IPS DF 4.7 (cell line): ENCODE results near the gene GRAMD2B.
"Not testable (repeated sequence)": the region's sequence is repeated elsewhere in the genome, so short reads cannot be mapped to it uniquely, and the experiment has no call there.

Experiments
- DNase-seq: peaks from one replicate; pipeline ENCODE4 v3.0.0-alpha.2; 2013; ENCODE audit warnings: low spot score; ENCODE audit errors: extremely low read depth

Gene GRAMD2B

DNA sequence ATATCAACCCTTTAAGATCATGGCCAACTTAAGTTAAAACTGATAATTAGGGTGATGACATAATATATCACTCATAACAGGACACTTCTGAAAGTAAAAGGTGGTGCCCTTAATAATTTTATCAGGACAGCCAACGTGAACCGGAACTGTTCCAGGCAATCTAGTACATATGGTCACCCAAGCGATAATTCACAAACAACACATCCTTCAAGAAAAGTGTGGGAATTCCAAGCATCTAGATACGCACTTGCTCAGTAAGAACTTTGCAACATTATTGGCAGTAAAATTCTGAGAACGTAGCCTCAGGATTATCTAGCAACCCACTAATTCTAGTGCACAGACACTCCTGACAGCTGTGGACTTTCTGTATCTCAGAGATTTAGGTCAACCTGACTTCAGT, 86.1 kb downstream of the GRAMD2B start:
- DNase-seq: no peak

DNA sequence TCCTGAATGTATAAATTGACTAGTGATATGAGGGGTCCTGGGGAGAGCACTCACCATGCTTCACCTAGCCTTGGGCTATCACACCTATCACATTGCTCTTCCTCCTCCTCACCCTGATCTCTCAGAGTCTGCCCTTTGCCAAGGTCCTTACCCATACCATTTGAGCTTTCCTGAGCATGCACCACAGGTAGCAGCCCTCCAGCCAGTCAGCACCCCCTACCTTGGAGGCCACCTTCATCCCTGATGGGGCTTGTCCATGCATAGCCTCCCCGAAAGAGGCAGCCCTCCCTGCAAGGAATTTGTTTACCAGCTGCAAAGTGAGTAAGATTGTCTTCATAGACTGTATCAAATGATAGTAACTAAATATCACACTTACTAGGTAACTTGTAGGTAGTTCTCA, 88.8 kb downstream of the GRAMD2B start:
- no peak for DNase-seq

DNA sequence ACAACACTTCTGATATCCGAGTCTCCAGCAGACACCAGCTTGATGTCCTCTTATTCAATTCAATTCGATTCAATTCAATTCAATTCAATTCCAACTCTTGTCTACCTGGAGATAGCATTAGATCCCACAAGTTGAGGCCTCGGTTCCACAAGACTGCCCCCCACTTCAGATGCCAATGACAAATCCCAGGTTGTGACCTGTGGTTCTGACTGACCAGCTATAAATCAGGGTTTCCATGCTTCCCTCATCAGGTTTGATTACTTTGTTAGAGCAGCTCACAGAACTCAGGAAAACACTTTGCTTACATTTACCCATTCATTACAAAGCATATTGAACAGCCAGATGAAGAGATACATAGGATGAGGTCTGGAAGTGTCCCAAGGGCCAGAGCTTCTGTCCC, 89.2 kb downstream of the GRAMD2B start:
- no peak for DNase-seq

DNA sequence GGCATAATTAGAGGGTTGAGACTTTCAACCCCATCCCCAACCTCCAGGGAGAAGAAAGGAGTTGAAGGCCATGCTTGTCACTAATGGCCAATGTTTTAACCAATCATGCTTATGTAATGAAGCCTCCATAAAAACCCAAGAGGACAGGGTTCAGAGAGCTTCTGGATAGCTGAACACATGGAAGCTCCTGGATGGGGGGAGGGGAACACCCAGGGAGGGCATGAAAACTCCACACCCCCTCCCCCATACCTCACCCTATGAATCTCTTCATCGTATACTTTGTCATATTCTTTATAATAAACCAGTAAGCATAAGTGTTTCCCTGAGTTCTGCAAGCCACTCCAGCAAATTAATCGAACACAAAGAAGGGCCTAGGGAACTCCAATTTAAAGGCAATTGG, 90.1 kb downstream of the GRAMD2B start:
- no peak for DNase-seq

DNA sequence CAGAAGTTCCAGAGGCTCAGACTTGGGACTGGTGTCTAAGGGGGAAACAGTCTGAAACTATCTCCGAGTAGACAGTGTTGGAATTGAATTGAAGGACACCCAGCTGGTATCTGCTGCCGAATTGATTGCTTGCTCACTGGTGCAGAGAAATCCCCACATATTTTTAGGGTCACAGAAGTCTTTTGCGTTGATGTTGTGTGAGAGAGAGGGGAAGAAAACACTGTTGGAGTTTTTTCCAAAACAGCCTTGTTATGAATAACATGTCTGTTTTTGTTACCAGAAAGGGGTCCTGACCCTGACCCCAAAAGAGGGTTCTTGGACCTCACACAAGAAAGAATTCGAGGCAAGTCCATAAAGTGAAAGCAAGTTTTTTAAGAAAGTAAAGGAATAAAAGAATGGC, 90.5 kb downstream of the GRAMD2B start:
- no peak for DNase-seq

DNA sequence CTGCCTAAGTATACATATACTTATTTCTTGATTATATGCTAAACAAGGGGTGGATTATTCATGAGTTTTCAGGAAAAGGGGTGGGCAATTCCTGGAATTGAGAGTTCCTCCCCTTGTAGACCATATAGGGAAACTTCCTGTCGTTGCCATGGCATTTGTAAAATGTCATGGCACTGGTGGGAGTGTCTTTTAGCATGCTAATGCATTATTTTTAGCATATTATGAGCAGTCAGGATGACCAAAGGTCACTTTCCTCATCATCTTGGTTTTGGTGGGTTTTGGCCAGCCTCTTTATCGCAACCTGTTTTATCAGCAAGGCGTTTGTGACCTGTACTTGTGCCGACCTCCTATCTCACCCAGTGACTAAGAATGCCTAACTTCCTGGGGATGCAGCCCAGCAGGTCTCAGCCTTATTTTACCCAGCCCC, 90.9 kb downstream of the GRAMD2B start:
- DNase-seq: no peak

DNA sequence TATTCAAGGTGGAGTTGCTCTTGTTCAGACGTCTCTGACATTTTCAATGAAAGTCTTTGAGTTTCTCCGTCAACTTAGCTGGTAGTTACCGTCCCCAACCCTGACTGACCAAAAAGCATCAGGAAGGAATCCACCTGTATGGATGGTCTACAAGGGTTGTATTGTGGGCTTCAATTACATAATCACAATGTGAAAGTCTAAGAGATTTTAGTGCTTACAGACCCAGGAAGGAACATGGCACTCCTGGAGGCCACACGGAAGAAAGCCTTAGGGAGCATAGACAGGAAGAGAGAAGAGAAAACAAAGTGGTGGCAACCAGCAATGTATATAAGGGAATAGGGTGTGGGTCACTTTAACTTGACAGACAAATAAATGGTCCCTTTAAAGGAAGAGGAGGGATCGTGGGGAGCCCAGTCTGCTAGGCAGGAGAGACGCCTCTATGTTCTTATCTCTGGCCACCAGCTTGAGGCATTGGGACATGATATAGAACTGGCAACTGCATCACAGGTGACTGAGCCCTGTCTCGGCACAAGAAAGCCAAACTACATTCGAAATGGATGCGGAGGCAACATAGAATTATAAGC, 91.4 kb downstream of the GRAMD2B start:
- DNase-seq: no peak

DNA sequence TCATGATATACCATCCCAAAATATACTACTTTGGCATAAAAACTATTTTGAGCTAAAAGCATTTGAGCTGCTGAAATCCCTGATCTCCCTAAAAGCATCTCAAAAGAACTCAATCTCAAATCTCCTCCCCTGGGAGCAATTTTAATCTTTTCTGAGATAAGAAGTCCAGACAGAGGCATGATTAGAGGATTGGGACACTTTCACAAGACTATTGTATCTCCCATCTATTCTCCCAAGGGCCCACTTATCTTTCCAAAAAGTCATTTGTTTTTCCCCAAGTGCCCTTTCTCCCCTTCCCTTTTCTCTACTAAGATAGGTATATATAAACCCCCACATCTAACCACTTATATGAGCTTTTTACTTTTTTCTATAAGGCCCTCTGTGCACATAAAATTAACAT, 92.1 kb downstream of the GRAMD2B start:
- DNase-seq: no peak

DNA sequence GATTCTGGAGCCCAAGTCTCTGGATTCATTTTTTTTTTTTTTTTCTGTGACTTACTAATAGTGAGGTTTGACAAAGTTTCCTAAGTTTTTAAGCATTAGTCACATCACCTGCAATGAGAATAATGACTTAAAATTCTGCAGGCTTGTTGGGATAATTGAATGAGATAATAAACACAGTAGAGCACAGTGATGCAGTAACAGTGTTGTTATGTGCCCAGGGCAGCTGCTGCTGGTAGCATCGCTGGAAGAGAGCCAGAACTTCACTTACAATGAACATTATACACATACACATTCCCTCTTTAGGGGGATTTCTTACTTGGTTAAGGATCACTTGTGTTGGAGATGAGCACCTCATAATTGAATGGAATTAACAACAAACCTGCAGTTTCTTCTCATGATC, 92.9 kb downstream of the GRAMD2B start:
- no peak for DNase-seq

DNA sequence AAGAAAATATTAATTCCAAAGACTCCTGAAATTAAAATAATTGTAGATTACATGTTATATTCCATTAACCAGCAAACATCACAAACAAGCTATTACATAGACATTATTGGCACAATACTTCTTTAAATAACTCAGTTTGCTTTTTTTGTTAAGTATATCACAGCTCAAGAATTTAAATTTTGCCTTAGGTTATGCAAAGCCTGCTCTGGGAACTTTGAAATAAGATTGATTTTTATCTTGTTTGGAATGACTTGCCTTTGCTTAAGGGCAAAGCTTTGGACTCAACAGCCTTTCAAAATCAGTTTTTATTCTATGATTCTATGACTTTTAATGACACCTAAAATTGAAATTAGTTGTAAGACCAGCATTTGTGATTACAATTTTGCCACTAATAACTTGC, 93.6 kb downstream of the GRAMD2B start:
- no peak for DNase-seq

DNA sequence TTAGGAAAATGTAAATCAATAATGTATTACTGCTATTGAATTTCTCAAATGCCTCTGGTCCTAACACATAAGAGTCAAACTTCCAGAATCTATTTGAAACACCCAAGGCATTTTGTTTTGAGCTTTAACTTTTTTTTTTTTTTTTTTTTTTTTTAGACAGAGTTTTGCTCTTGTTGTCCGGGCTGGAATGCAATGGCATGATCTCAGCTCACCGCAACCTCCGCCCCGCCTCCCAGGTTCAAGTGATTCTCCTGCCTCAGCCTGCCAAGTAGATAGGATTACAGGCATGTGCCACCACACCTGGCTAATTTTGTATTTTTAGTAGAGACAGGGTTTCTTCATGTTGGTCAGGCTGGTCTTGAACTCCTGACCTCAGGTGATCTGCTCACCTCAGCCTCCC, 96.0 kb downstream of the GRAMD2B start:
- DNase-seq: not testable (repeated sequence)

DNA sequence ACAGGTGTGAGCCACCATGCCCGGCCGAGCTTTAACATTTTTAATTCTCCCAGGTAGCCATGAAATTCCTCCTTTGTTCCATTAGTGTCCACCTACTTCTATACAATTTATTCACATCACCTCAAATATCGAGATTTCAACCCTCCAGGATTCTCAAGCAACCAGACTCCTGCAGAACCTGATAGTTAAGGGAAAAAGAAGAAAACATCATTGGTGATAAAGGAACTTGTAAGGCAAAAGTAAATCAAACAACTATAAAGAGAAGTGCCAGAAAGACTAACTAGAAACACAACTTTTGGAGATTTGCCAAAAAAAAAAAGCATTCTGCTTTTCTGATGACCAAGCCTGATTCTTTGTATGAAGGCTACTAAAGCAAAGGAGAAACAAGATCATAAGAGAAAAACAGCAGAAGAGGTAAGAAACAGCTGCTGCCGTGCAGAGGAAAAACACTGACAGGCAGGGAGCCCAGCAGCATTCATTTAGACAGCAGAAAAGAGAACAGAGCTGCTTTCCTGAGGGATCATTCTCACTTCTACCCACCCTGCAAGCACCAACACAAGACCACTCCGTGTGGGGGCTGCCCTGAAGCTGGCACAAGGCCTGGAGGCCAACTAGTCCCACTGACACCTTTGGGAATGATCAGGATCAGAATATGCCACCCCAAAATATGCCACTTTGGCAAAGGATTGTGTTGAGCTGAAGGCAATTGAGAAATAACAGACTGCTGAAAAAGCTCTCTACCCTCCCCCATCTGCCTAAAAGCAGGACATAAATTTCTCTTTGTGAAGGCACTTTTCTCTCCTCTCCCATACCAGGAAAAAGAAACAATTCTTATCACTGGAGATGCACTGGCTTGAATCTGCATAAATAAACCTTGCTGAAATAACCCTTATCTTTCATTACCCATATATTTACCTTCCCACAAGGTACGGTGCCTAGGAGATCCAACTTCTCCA, 96.7 kb downstream of the GRAMD2B start:
- DNase-seq: no peak

DNA sequence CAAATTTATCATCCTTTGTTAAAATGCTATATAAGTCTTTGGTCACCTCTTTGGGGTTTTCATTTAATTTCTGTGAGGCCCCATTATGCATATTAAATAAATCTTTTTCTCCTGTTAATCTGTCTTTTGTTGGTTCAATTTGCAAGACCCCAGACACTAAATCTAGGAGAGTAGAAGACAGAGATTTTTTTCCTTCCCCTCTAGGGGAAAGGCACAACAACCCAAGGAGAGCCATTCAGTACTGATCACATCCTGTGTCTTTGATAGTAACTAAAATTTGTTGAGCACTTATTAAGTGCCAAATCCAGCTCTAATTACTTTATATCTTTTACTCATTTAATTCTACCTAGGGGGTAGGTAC, 97.4 kb downstream of the GRAMD2B start:
- no peak for DNase-seq

DNA sequence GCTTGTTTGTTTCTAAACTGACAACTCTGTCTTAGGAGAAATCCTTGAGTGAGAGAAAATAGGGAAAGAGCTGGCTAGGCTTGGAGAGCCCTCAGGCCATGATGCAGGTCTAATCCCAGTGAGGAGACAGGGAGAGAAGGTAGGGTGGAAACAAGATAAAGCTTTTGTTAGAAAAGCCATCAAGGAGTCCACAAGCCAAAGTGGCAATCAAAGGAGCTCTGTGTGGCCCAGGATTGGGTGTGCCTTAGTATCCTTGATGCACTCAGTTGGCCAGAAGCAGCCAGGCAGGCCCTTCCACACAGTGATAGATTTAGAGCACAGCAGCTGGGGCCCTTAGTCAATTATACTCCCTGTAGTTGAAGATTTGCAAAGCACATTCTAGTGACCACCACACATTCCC, 97.9 kb downstream of the GRAMD2B start:
- no peak for DNase-seq

DNA sequence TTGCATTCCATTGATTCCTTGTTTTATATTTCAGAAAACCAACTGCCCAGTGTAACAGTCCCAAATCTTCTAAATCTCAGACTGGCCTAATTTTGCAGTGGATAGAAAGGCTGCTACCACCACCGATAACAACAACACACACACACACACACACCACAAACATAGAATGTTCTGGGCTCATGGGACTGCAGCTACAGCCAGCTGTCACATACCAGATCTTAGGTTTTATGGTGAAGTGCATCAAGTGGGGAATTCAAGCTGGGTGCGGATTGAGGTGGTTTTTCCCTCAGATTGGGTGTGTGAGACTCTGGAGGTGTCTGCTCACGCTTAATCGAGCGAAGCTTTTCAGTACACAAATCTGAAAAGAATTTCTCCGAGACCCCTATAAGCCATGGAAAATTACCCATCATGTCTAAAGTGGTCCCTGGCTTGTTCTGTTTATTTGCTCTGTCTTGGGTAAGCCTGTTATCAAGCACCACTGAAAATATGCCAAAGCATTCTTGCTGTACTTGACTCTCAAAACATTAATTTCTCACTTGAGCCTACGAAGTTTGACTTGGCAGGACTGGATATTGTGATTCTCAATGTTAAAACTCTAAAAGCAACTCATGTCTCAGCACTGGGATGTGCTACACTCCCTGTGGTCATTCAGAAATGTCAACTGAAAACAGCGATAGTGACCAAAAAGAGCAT, 100.8 kb downstream of the GRAMD2B start:
- DNase-seq: no peak

DNA sequence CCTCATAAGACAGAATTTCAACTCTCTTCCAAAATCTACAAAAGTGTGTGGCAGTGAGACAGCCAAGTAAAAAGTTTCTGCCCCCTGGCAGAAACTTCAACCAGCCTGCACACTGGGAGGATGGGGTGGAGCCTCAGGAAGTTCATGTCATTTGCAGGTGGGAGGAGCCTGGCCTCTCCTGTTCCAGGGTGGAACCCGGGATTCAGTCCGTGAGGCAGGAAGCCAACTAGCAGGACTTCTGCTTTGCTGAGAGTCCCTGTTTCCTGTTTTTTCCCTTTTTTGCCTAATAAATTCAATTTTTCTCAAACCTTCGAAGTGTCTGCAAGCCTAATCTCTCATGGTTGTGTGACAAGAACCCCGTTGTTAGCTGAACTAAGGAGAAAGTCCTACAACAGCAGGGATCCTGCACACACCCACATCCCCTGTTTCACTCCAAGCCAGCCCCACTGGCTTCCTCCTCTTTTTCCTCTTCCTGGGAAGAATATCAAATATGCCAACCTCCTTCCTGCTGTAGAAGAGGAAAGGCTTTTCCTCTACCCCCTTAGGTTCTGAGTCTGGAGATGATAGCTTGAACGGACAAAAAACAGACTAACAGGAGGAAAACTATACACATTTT, 102.5 kb downstream of the GRAMD2B start:
- no peak for DNase-seq

DNA sequence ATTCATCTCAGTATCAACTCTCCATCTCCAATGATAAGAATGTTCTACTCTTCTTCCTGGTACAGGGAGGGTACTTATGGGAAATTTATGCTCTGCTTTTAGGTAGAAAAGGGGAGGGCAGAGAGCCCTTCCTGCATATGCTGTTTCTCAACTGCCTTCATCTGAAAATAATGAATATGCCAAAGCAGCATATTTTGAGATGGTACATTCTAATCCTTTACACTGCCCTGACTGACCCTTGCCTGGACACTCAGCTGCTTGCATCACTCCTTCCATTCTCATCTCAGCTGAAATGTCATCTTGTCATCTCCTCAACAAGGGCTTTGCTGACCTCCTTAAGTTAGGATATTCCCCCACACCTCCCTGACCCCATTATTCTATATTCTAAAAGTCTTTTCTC, 103.3 kb downstream of the GRAMD2B start:
- no peak for DNase-seq

DNA sequence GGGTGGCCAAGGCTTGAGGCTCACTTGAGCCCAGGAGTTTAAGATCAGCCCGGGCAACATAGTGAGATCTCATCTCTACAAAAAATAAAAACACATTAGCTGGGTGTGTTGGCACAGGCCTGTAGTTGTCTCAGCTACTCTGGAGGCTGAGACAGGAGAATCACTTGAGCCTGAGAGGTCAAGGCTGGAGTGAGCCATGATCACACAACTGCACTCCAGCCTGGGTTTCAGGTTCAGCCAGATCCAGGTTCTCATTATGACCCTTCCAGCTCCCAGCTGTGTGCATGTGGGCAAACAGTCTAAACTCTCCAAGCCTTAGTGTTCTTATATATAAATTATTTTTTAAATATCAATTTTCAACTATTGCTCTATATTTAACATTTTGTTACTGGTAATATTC, 103.9 kb downstream of the GRAMD2B start:
- DNase-seq: no peak

DNA sequence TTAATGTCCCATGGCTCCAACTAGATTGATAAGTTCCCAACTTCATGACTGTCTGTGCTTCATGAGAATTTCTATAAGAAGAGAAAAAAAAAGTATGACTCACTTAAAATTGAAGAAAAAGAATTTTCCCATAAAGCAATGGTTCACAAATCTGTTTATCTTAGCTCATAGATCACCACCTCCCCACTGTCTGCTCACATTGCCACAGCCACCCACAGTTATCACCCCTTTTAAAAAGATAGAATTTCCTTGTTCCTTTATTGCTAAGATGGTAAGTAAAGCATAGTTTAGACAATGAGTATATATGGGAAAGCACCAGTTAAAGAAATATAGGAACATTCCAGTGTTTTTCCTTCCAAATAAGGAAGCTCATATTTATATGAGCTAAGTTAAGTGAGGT, 104.7 kb downstream of the GRAMD2B start:
- DNase-seq: no peak

DNA sequence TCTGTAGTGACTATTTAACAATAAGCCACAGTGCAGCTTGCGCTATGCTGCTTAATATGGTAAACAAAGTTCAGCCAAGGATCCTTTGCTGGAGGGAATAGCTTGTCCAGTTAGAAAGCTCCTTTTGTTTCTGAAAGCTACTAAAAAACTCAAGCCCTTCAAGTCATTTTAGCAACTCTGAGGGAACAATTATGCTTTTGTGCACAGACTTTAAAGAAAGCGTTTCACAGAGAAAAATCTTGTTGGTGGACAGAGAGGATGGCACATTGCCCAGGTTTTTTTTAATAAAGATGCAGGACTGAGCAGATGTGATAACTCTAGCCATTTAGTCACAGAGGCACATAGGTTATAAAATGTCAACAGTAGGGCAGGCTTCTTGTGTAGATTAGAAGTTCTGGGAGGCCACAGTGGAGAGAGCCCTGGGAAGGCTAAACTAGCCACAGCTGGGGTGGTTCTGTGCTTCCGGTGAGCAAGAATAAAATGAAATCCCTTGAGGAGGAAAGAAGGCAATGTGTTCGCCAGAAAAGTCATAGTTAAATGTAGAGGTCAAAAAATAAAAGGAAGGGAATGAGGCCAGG, 108.4 kb downstream of the GRAMD2B start:
- no peak for DNase-seq

DNA sequence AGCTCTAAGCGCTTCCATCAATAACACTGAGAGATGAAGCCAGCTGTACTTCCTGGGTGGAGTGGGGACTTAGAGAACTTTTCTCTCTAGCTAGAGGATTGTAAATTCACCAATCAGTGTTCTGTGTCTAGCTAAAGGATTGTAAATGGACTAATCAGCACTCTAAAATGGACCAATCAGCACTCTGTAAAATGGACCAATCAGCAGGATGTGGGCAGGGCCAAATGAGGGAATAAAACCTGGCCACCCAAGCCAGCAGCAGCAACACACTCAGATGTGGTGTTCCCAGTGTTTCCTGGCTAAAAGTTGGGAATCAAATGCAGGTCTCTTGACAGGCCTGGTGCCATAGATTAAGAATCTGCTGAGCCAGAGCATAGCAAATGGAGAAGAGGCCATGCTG, 111.3 kb downstream of the GRAMD2B start:
- no peak for DNase-seq
